Vagina (tissue), 2 donors: Measurements from ENCODE around the gene YWHAH.

Experiments
- POLR2A ChIP-seq, 2 donors: fragments of 450-650 bp; IDR thresholded peaks; one replicate each; pipeline ENCODE4 v1.6.1; 2017; ENCODE audit warnings: antibody characterized with exemption in 2 of 2, mild to moderate bottlenecking in 2 of 2, moderate library complexity in 2 of 2
- TF ChIP-seq, protein P1 (sequence below), 3 experiments: fragments of 450-650 bp in 2 of 3; fragments of 200-600 bp in 1 of 3; sonication (generic) in 1 of 3; IDR thresholded peaks; one replicate each; pipeline ENCODE4 v1.5.1; 2017 to 2019; ENCODE audit warnings: antibody characterized with exemption in 3 of 3, mild to moderate bottlenecking in 2 of 3, moderate library complexity in 2 of 3

DNA sequence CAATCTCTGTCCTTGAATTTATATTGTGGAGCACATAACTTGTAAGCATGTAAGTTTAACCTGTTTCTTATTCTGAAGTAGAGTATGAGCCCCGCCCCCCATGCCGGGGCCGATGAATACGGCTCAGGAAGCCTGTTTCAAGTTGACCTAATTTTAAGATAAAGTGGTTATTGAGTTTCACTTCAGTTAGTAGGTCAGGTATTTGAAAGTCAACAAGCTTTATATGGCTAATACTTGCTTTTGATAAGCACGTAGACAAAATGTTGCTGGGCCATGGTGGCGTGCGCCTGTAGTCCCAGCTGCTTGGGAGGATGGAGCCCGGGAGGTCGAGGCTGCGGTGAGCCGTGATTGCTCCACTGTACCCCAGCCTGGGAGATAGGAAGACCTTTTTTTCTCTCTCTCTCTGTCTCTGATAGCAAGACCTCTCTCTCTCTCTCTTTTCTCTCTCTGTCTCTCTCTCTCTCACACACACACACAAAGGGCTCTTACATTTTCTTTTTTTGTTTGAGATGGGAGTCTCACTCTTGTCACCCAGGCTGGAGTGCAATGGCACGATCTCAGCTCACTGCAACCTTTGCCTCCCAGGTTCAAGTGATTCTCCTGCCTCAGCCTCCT lies 14.4 kb downstream of the YWHAH start:
- TF ChIP-seq, protein P1, sequence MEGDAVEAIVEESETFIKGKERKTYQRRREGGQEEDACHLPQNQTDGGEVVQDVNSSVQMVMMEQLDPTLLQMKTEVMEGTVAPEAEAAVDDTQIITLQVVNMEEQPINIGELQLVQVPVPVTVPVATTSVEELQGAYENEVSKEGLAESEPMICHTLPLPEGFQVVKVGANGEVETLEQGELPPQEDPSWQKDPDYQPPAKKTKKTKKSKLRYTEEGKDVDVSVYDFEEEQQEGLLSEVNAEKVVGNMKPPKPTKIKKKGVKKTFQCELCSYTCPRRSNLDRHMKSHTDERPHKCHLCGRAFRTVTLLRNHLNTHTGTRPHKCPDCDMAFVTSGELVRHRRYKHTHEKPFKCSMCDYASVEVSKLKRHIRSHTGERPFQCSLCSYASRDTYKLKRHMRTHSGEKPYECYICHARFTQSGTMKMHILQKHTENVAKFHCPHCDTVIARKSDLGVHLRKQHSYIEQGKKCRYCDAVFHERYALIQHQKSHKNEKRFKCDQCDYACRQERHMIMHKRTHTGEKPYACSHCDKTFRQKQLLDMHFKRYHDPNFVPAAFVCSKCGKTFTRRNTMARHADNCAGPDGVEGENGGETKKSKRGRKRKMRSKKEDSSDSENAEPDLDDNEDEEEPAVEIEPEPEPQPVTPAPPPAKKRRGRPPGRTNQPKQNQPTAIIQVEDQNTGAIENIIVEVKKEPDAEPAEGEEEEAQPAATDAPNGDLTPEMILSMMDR (IDR thresholded peaks at IDR 0.05): no peak
- no peak for TF ChIP-seq POLR2A (IDR thresholded peaks at IDR 0.05)
